ENCODE data around the gene LCP1. TPM values are rescaled to one million over a fixed set of nuclear protein-coding genes. Genes with fewer than 3 reads are reported as not detected.

The LCP1 gene
- total RNA-seq, 1 experiment from 2014 or later, result 54.6 TPM

DNA sequence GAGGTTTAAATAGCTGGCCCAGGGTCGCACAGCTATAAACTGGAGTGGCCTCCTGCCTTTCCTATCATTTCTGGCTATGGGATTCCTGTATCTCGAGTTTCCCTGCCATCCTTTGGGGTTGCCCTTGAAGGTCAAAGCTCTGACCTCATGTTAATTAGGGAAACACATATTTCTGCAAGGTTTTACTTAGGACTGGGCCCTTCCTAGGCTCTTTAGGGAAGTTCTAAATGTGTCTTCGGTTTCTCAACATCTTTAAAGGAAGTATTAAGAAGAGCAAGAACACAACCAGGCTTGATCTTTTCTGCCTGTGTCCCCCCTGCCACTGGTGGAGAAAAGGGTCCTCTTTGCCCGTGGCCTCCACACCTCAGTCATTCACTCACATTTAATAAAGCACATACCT is 10.8 kb downstream of the LCP1 start:
- H3K36me3 Mint-ChIP-seq (ENCODE audit: insufficient read depth, unreplicated experiment), result peaks cover 9% of the 10 kb centered on the region
- no TSS peak for BruUV-seq (replicated peaks)
- intact Hi-C loops (cut with micrococcal nuclease; ENCODE audit: unreplicated experiment), result no loop called here
- no peak for DNase-seq
- peaks cover 17% of the 10 kb centered on the region for H3K4me1 Mint-ChIP-seq (ENCODE audit: low read depth, unreplicated experiment)
- CTCF ChIA-PET, result interaction anchor here (0.6 kb wide), 1 partner anchor 846 kb away, joined by 6 read pairs; no protein-coding TSS in a partner anchor
- H3K27ac Mint-ChIP-seq (ENCODE audit: unreplicated experiment), result no peak overlapping the region
- no peaks in the 10 kb centered on the region for H3K27me3 Mint-ChIP-seq (ENCODE audit: unreplicated experiment)
- no peak overlapping the region for H3K4me3 Mint-ChIP-seq (ENCODE audit: low read depth, unreplicated experiment)
- TF ChIP-seq, protein P1, sequence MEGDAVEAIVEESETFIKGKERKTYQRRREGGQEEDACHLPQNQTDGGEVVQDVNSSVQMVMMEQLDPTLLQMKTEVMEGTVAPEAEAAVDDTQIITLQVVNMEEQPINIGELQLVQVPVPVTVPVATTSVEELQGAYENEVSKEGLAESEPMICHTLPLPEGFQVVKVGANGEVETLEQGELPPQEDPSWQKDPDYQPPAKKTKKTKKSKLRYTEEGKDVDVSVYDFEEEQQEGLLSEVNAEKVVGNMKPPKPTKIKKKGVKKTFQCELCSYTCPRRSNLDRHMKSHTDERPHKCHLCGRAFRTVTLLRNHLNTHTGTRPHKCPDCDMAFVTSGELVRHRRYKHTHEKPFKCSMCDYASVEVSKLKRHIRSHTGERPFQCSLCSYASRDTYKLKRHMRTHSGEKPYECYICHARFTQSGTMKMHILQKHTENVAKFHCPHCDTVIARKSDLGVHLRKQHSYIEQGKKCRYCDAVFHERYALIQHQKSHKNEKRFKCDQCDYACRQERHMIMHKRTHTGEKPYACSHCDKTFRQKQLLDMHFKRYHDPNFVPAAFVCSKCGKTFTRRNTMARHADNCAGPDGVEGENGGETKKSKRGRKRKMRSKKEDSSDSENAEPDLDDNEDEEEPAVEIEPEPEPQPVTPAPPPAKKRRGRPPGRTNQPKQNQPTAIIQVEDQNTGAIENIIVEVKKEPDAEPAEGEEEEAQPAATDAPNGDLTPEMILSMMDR (IDR thresholded peaks at IDR 0.05; ENCODE audit: unreplicated experiment), result no peak
- no peaks in the 10 kb centered on the region for H3K9me3 Mint-ChIP-seq (ENCODE audit: low read depth, unreplicated experiment)

GRCh38 chr13:46170687-46171086 is 11.3 kb downstream of the LCP1 start:
- BruUV-seq (replicated peaks), result no TSS peak
- DNase-seq, result no peak
- TF ChIP-seq, protein P1 (IDR thresholded peaks at IDR 0.05; ENCODE audit: unreplicated experiment), result no peak
- Mint-ChIP-seq H3K27me3 (ENCODE audit: unreplicated experiment) (no peaks in the 10 kb centered on the region), H3K36me3 (ENCODE audit: insufficient read depth, unreplicated experiment) (peaks cover 9% of the 10 kb centered on the region), H3K4me1 (ENCODE audit: low read depth, unreplicated experiment) (peaks cover 17% of the 10 kb centered on the region), H3K4me3 (ENCODE audit: low read depth, unreplicated experiment) (no peak overlapping the region), H3K9me3 (ENCODE audit: low read depth, unreplicated experiment) (no peaks in the 10 kb centered on the region), H3K27ac (ENCODE audit: unreplicated experiment) (no peak overlapping the region)
- CTCF ChIA-PET, result no interaction called here
- intact Hi-C loops (cut with micrococcal nuclease; ENCODE audit: unreplicated experiment), result no loop called here

DNA sequence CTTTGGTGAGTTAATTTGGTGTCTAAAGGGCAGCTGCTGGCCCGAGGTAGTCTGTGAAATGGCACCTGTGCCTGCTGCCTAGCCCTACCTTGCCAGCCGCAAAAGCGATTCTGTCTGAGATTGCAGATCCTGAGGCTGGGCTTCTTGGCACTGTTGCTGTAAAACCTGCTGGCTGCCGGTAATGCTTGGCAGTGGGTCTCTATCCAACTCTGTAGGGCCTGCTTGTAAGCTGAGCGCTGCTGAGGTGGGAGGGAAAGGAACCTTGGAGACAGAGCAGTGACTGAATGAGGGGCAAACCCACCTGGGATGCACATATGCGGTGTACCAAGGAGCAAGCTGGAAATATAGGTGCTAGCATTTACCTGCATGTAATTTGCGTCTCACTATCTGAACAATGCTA is 11.7 kb downstream of the LCP1 start:
- Mint-ChIP-seq H3K27ac (ENCODE audit: unreplicated experiment) (no peak overlapping the region), H3K36me3 (ENCODE audit: insufficient read depth, unreplicated experiment) (peaks cover 9% of the 10 kb centered on the region), H3K9me3 (ENCODE audit: low read depth, unreplicated experiment) (no peaks in the 10 kb centered on the region), H3K27me3 (ENCODE audit: unreplicated experiment) (no peaks in the 10 kb centered on the region), H3K4me1 (ENCODE audit: low read depth, unreplicated experiment) (peaks cover 17% of the 10 kb centered on the region), H3K4me3 (ENCODE audit: low read depth, unreplicated experiment) (no peak overlapping the region)
- no peak for DNase-seq
- BruUV-seq (replicated peaks), result no TSS peak
- TF ChIP-seq, protein P1 (IDR thresholded peaks at IDR 0.05; ENCODE audit: unreplicated experiment), result no peak
- intact Hi-C loops (cut with micrococcal nuclease; ENCODE audit: unreplicated experiment), result no loop called here
- CTCF ChIA-PET, result no interaction called here

DNA sequence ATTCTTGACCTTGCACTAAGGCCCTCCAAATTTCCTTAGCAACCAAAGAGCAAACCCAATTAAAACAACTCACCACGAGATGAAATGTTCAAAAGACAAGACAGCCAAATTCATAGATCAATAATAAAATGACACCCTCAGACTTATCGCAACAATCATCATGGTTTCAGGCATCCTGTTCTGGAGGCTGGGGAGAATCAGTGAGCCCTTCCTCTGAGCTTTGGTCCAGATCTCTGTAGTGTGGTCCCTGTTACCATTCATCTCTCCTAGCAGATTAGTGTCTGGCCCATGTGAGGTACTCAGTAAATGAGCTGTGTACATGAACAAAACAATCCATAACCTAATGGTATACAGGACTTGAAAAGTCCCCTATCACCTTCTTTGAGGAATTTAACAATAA is 12.2 kb downstream of the LCP1 start:
- no peak for DNase-seq
- H3K4me1 Mint-ChIP-seq (ENCODE audit: low read depth, unreplicated experiment), result peaks cover 19% of the 10 kb centered on the region
- intact Hi-C loops (cut with micrococcal nuclease; ENCODE audit: unreplicated experiment), result no loop called here
- H3K27ac Mint-ChIP-seq (ENCODE audit: unreplicated experiment), result no peak overlapping the region
- H3K9me3 Mint-ChIP-seq (ENCODE audit: low read depth, unreplicated experiment), result no peaks in the 10 kb centered on the region
- H3K4me3 Mint-ChIP-seq (ENCODE audit: low read depth, unreplicated experiment), result no peak overlapping the region
- H3K36me3 Mint-ChIP-seq (ENCODE audit: insufficient read depth, unreplicated experiment), result peaks cover 9% of the 10 kb centered on the region
- no TSS peak for BruUV-seq (replicated peaks)
- no peaks in the 10 kb centered on the region for H3K27me3 Mint-ChIP-seq (ENCODE audit: unreplicated experiment)
- CTCF ChIA-PET, result no interaction called here
- TF ChIP-seq, protein P1 (IDR thresholded peaks at IDR 0.05; ENCODE audit: unreplicated experiment), result no peak
